SK-N-MC (cell line): Measurements from ENCODE around the gene TTR.

Experiments used
- DNase-seq: peaks from one replicate; pipeline ENCODE4 v3.0.0-alpha.2; 2011; ENCODE audit warnings: low read depth, low spot score
- H3K27ac ChIP-seq: fragments of 200-600 bp; sonication (generic); 2 replicates; pipeline ENCODE4 v1.5.1; 2016; ENCODE audit warnings: mixed run types
- H3K36me3 ChIP-seq: fragments of 200-600 bp; sonication (generic); 2 replicates; pipeline ENCODE4 v1.6.1; 2017; ENCODE audit warnings: antibody characterized with exemption, low read length, mixed read lengths; ENCODE audit not compliant: insufficient read depth
- H3K4me3 ChIP-seq: fragments of 200-600 bp; sonication (generic); 2 replicates; pipeline ENCODE4 v1.5.1; 2016
- H3K9ac ChIP-seq: fragments of 200-600 bp; sonication (generic); 2 replicates; pipeline ENCODE4 v1.8.0; 2017; ENCODE audit warnings: mixed run types, mixed read lengths; ENCODE audit not compliant: insufficient read length
- H3K9me3 ChIP-seq: fragments of 200-600 bp; sonication (generic); 2 replicates; pipeline ENCODE4 v1.6.1; 2017; ENCODE audit warnings: low read depth, mild to moderate bottlenecking, antibody characterized with exemption, low read length, moderate library complexity, mixed read lengths
- EZH2 ChIP-seq: fragments of 200-600 bp; sonication (generic); IDR thresholded peaks from one replicate; pipeline ENCODE4 v1.6.1; 2017; ENCODE audit warnings: antibody characterized with exemption
- FOXP2 ChIP-seq: optimal IDR thresholded peaks from 2 replicates; pipeline ENCODE3; 2011; ENCODE audit warnings: mild to moderate bottlenecking, moderate library complexity; ENCODE audit not compliant: insufficient read depth; ENCODE audit errors: extremely low read length, control extremely low read depth
- POLR2AphosphoS5 ChIP-seq: IDR thresholded peaks from 2 replicates; pipeline ENCODE4 v1.6.1; 2012; ENCODE audit warnings: mild to moderate bottlenecking, low read depth, low read length, borderline replicate concordance

TTR gene

GRCh38 chr18:31591628-31592027, at the start of gene TTR:
TTR (plus strand) TSS chr18:31591877; CDS start chr18:31591903, 26 bp downstream.
- Histone ChIP-seq H3K4me3 (no peak within 1 kb of the TSS), H3K9ac (no peak within 1 kb of the TSS), H3K9me3 (no peaks in the 10 kb centered on the region), H3K36me3 (no peaks in the 10 kb centered on the region), H3K27ac (no peak within 1 kb of the TSS)
- no peak for DNase-seq
- no peak for TF ChIP-seq POLR2AphosphoS5
- TF ChIP-seq FOXP2, result no peak
- no peak for TF ChIP-seq EZH2

- no peaks in the 10 kb centered on the region for H3K36me3 ChIP-seq
- no peak overlapping the region for H3K4me3 ChIP-seq
Observed at GRCh38 chr18:31546476-31546875, 45.2 kb upstream of the TTR start.

GRCh38 chr18:31548853-31549252, 42.8 kb upstream of the TTR start:
- no peaks in the 10 kb centered on the region for H3K9me3 ChIP-seq
- H3K9ac ChIP-seq, result no peak overlapping the region
- H3K27ac ChIP-seq, result no peak overlapping the region
- H3K4me3 ChIP-seq, result no peak overlapping the region
- DNase-seq, result no peak
- no peaks in the 10 kb centered on the region for H3K36me3 ChIP-seq
- TF ChIP-seq FOXP2 (no peak), POLR2AphosphoS5 (no peak), EZH2 (no peak)

More at GRCh38 chr18:31546476-31546875, 45.2 kb upstream of the TTR start:
- Histone ChIP-seq H3K27ac (no peak overlapping the region), H3K9me3 (no peaks in the 10 kb centered on the region), H3K9ac (no peak overlapping the region)
- DNase-seq, result no peak
- TF ChIP-seq EZH2 (no peak), FOXP2 (no peak), POLR2AphosphoS5 (no peak)

- no peak overlapping the region for H3K4me3 ChIP-seq
- no peaks in the 10 kb centered on the region for H3K36me3 ChIP-seq
- no peak for DNase-seq
- TF ChIP-seq POLR2AphosphoS5 (no peak), FOXP2 (no peak), EZH2 (no peak)
- no peak overlapping the region for H3K27ac ChIP-seq
- H3K9ac ChIP-seq, result no peak overlapping the region
- no peaks in the 10 kb centered on the region for H3K9me3 ChIP-seq
Observed at GRCh38 chr18:31549416-31549815, 42.3 kb upstream of the TTR start.

GRCh38 chr18:31551883-31552282, 39.8 kb upstream of the TTR start:
- Histone ChIP-seq H3K9me3 (no peaks in the 10 kb centered on the region), H3K4me3 (no peak overlapping the region), H3K9ac (no peak overlapping the region), H3K27ac (no peak overlapping the region), H3K36me3 (no peaks in the 10 kb centered on the region)
- DNase-seq, result no peak
- TF ChIP-seq POLR2AphosphoS5 (no peak), FOXP2 (no peak), EZH2 (no peak)

GRCh38 chr18:31553800-31554199, 37.9 kb upstream of the TTR start:
- no peak for TF ChIP-seq EZH2
- no peak for TF ChIP-seq POLR2AphosphoS5
- no peak for TF ChIP-seq FOXP2
- DNase-seq, result no peak
- Histone ChIP-seq H3K9me3 (no peaks in the 10 kb centered on the region), H3K9ac (no peak overlapping the region), H3K4me3 (no peak overlapping the region), H3K36me3 (no peaks in the 10 kb centered on the region), H3K27ac (no peak overlapping the region)

- Histone ChIP-seq H3K36me3 (no peaks in the 10 kb centered on the region), H3K27ac (no peak overlapping the region), H3K9ac (no peak overlapping the region), H3K9me3 (no peaks in the 10 kb centered on the region), H3K4me3 (no peak overlapping the region)
- no peak for DNase-seq
- TF ChIP-seq FOXP2 (no peak), POLR2AphosphoS5 (no peak), EZH2 (no peak)
Observed at GRCh38 chr18:31554776-31555175, 36.9 kb upstream of the TTR start.

- H3K27ac ChIP-seq, result no peak overlapping the region
- TF ChIP-seq FOXP2 (no peak), POLR2AphosphoS5 (no peak), EZH2 (no peak)
- no peak overlapping the region for H3K4me3 ChIP-seq
- H3K9ac ChIP-seq, result no peak overlapping the region
- H3K36me3 ChIP-seq, result no peaks in the 10 kb centered on the region
- DNase-seq, result peak; percentile 40
- H3K9me3 ChIP-seq, result no peaks in the 10 kb centered on the region
Observed at GRCh38 chr18:31555971-31556747, 35.5 kb upstream of the TTR start.

- Histone ChIP-seq H3K4me3 (no peak overlapping the region), H3K36me3 (no peaks in the 10 kb centered on the region), H3K27ac (no peak overlapping the region), H3K9me3 (no peaks in the 10 kb centered on the region), H3K9ac (no peak overlapping the region)
- no peak for DNase-seq
- TF ChIP-seq EZH2, result no peak
Observed at GRCh38 chr18:31557446-31557845, 34.2 kb upstream of the TTR start.
